HEK293 (cell line): ENCODE data around the gene MS4A18.

ENCODE experiments used
- CTCF ChIP-seq: fragments of 450-650 bp; formaldehyde crosslinking; IDR thresholded peaks from 2 replicates; pipeline ENCODE4 v1.5.1; 2016; ENCODE audit warnings: missing biosample characterization, missing genetic modification characterization
- GLI2 ChIP-seq: fragments of 450-650 bp; formaldehyde crosslinking; IDR thresholded peaks from 2 replicates; pipeline ENCODE4; 2017; ENCODE audit warnings: missing biosample characterization, missing genetic modification characterization, low read depth, borderline replicate concordance
- GLI4 ChIP-seq: fragments of 450-650 bp; formaldehyde crosslinking; IDR thresholded peaks from 2 replicates; pipeline ENCODE4 v1.5.1; 2016; ENCODE audit warnings: missing biosample characterization, missing genetic modification characterization
- OSR2 ChIP-seq: fragments of 450-650 bp; formaldehyde crosslinking; IDR thresholded peaks from 2 replicates; pipeline ENCODE4 v1.5.1; 2016; ENCODE audit warnings: missing biosample characterization, missing genetic modification characterization
- PATZ1 ChIP-seq: fragments of 450-650 bp; formaldehyde crosslinking; IDR thresholded peaks from 2 replicates; pipeline ENCODE4 v1.5.1; 2016; ENCODE audit warnings: missing biosample characterization, missing genetic modification characterization
- REST ChIP-seq: fragments of 450-650 bp; formaldehyde crosslinking; IDR thresholded peaks from 2 replicates; pipeline ENCODE4 v1.5.1; 2016; ENCODE audit warnings: missing biosample characterization, missing genetic modification characterization
- TCF7L2 ChIP-seq: IDR thresholded peaks from 2 replicates; pipeline ENCODE4 v1.6.1; 2011; ENCODE audit warnings: low read depth, mild to moderate bottlenecking, inconsistent platforms, low read length, moderate library complexity, borderline replicate concordance
- ZNF121 ChIP-seq: fragments of 450-650 bp; formaldehyde crosslinking; IDR thresholded peaks from 2 replicates; pipeline ENCODE4 v1.5.1; 2016; ENCODE audit warnings: missing biosample characterization, missing genetic modification characterization
- ZNF140 ChIP-seq: fragments of 450-650 bp; formaldehyde crosslinking; IDR thresholded peaks from 2 replicates; pipeline ENCODE4 v1.5.1; 2016; ENCODE audit warnings: missing biosample characterization, missing genetic modification characterization
- ZNF174 ChIP-seq: fragments of 450-650 bp; formaldehyde crosslinking; IDR thresholded peaks from 2 replicates; pipeline ENCODE4 v1.5.0; 2017; ENCODE audit warnings: missing biosample characterization, mild to moderate bottlenecking, missing genetic modification characterization
- ZNF341 ChIP-seq: fragments of 450-650 bp; formaldehyde crosslinking; IDR thresholded peaks from 2 replicates; pipeline ENCODE4; 2016; ENCODE audit warnings: low read depth, missing biosample characterization, missing genetic modification characterization
- ZNF560 ChIP-seq: fragments of 450-650 bp; formaldehyde crosslinking; IDR thresholded peaks from 2 replicates; pipeline ENCODE4 v1.5.1; 2017; ENCODE audit warnings: missing biosample characterization, missing genetic modification characterization, borderline replicate concordance
- ZNF658 ChIP-seq: fragments of 450-650 bp; formaldehyde crosslinking; IDR thresholded peaks from 2 replicates; pipeline ENCODE4; 2016; ENCODE audit warnings: missing biosample characterization, missing genetic modification characterization
- ZNF785 ChIP-seq: fragments of 450-650 bp; formaldehyde crosslinking; IDR thresholded peaks from 2 replicates; pipeline ENCODE4 v1.5.1; 2016; ENCODE audit warnings: missing biosample characterization, missing genetic modification characterization

GRCh38 chr11:60734279-60734678 is 9.8 kb downstream of the MS4A18 start:
- TF ChIP-seq CTCF = no peak
- no peak for TF ChIP-seq ZNF174 (tag by site-specific recombination)
- TF ChIP-seq TCF7L2 = no peak
- TF ChIP-seq ZNF341 (tag by site-specific recombination) = no peak
- no peak for TF ChIP-seq ZNF785 (tag by site-specific recombination)
- no peak for TF ChIP-seq PATZ1
- no peak for TF ChIP-seq ZNF140
- TF ChIP-seq REST (tag by site-specific recombination) = no peak
- no peak for TF ChIP-seq GLI2
- no peak for TF ChIP-seq ZNF658 (tag by site-specific recombination)
- no peak for TF ChIP-seq ZNF560 (tag by site-specific recombination)
- no peak for TF ChIP-seq GLI4 (tag by site-specific recombination)
- no peak for TF ChIP-seq OSR2 (tag by site-specific recombination)
- TF ChIP-seq ZNF121 (tag by site-specific recombination) = no peak
